IPS DF 6.9 (cell line): ENCODE data around the gene MPV17.
A peak's percentile ranks its signal among the peaks of the same experiment; 100 is the strongest.
"Not testable (repeated sequence)": the region's sequence is repeated elsewhere in the genome, so short reads cannot be mapped to it uniquely, and the experiment has no call there.

Experiments used
- DNase-seq: peaks from one replicate; pipeline ENCODE4 v3.0.0-alpha.2; 2013; ENCODE audit warnings: low read depth, low spot score
- H3K27ac ChIP-seq: one replicate; pipeline ENCODE4 v1.5.1; 2013; ENCODE audit warnings: low read length, control low read depth
- H3K27me3 ChIP-seq: 2 replicates; pipeline ENCODE4 v1.6.1; 2013; ENCODE audit warnings: mild to moderate bottlenecking, low read length; ENCODE audit not compliant: control insufficient read depth, insufficient read depth
- H3K36me3 ChIP-seq: 2 replicates; pipeline ENCODE4 v1.6.1; 2013; ENCODE audit warnings: low read length; ENCODE audit not compliant: control insufficient read depth, insufficient read depth
- H3K4me1 ChIP-seq: 2 replicates; pipeline ENCODE4 v1.6.1; 2013; ENCODE audit warnings: low read length; ENCODE audit not compliant: control insufficient read depth, insufficient read depth
- H3K4me3 ChIP-seq: 2 replicates; pipeline ENCODE4 v1.5.1; 2013; ENCODE audit warnings: mild to moderate bottlenecking, low read length
- H3K9me3 ChIP-seq: 2 replicates; pipeline ENCODE4 v1.6.1; 2013; ENCODE audit warnings: low read length, inconsistent platforms; ENCODE audit not compliant: control insufficient read depth, insufficient read depth
- WGBS: extraction: QIAGEN DNeasy Blood & Tissue Kit; methylation state at CpG from one replicate; pipeline ENCODE4 v1.1.7; 2013; ENCODE audit warnings: mixed read lengths, missing lambda C conversion rate; ENCODE audit not compliant: insufficient read length, insufficient coverage; 5-methylcytosine and 5-hydroxymethylcytosine counted together

Gene MPV17

DNA sequence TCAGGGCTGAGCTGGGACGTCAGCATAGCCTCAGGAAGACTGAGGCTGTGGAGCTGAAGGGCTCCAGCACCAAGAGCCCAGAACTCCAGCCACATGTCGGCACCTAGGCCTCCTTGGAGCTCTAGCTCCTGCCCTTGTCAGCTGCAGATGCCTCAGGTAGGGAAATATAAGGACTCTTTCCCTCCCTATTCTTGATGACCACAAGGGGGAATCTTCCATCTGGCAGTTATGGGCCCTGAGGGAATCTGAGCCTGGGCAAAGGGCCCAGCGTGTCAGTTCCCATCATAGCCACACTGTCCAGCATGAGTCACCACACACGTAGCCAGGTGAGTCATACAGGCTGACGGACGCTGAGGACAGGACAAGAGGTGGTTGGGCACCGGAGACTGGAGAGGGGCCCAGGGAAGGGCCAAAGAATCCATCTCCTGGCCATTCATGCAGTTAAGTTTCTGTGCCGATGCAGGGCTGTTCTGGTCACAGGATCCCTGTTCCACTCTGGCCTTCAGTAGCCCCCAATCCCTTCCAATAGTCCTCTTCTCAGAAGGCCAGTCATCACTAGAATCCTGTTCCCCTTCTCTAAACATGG, 1.8 kb downstream of the MPV17 start:
- H3K4me3 ChIP-seq = no peak overlapping the region
- no peaks in the 10 kb centered on the region for H3K36me3 ChIP-seq
- WGBS = no CpG with 5 or more reads among the region's 8 CpGs
- H3K27me3 ChIP-seq = no peaks in the 10 kb centered on the region
- peaks cover 5% of the 10 kb centered on the region for H3K4me1 ChIP-seq
- DNase-seq = no peak
- H3K9me3 ChIP-seq = no peaks in the 10 kb centered on the region
- H3K27ac ChIP-seq = no peak overlapping the region

DNA sequence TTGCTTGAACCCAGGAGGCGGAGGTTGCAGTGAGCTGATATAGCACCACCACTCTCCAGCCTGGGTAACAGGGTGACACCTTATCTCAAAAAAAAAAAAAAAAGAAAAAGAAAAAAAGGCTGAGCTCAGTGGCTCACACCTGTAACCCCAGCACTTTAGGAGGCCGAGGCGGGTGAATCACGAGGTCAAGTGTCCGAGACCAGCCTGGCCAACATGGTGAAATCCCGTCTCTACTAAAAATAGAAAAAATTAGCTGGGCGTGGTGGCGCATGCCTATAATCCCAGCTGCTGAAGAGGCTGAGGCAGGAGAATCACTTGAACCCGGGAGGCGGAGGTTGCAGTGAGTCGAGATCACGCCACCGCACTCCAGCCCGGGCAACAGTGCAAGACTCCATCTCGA, 3.1 kb downstream of the MPV17 start:
- H3K27me3 ChIP-seq, H3K27ac ChIP-seq, H3K36me3 ChIP-seq, H3K9me3 ChIP-seq, DNase-seq, H3K4me1 ChIP-seq, H3K4me3 ChIP-seq: not testable (repeated sequence)
- WGBS = no CpG with 5 or more reads among the region's 15 CpGs

DNA sequence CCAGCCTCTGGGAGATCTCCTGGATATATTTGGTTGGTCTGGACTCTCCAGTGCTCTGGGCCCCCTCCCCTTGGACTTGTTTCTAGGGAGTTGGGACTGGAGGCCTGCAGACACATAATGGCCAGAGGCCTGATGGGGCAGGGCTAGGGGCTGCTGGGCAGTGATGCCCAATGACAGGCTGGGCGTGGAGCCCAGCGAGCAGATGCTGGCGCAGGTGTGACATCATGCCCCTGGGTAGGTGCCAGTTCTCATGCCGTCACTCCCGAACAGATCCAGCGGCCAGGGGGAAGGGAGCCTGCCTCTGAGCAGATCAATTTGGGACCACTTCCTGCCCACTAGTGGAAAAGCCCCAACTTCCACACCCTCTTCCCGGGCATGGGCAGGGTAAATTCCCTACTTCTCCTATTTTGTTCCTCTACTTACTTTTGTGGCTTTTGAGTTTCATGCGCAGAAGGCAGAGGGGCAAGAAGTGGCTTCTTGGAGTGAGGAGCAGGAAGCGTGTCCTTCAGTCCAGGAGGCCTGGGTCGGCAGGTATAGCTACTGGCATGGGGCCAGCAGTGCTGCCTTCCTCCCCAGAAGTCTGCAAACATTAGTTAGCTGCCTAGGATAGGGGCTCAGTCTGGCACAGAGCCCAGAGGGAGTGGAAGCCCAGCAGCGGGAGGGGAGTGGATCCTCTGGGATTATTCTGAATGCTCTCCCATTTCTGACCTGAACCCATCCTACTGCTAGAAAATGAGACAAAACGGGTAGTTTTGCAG, 6.1 kb downstream of the MPV17 start:
- Histone ChIP-seq H3K36me3 (no peaks in the 10 kb centered on the region), H3K27me3 (no peaks in the 10 kb centered on the region), H3K4me1 (peaks cover 4% of the 10 kb centered on the region), H3K27ac (no peak overlapping the region), H3K4me3 (no peak overlapping the region), H3K9me3 (no peaks in the 10 kb centered on the region)
- no CpG with 5 or more reads among the region's 12 CpGs for WGBS
- no peak for DNase-seq

- Histone ChIP-seq H3K4me3 (no peak overlapping the region), H3K27me3 (no peaks in the 10 kb centered on the region), H3K27ac (no peak overlapping the region), H3K9me3 (no peaks in the 10 kb centered on the region), H3K36me3 (no peaks in the 10 kb centered on the region), H3K4me1 (peaks cover 4% of the 10 kb centered on the region)
- DNase-seq = no peak
- no CpG with 5 or more reads among the region's 8 CpGs for WGBS
Measured at GRCh38 chr2:27315122-27315521, 7.8 kb downstream of the MPV17 start.

- no peak overlapping the region for H3K27ac ChIP-seq
- H3K27me3 ChIP-seq = no peaks in the 10 kb centered on the region
- H3K36me3 ChIP-seq = no peaks in the 10 kb centered on the region
- no peaks in the 10 kb centered on the region for H3K9me3 ChIP-seq
- H3K4me3 ChIP-seq = no peak overlapping the region
- no CpG with 5 or more reads among the region's 9 CpGs for WGBS
- DNase-seq = no peak
- H3K4me1 ChIP-seq = peaks cover 4% of the 10 kb centered on the region
Measured at GRCh38 chr2:27314709-27315108, 8.2 kb downstream of the MPV17 start.

DNA sequence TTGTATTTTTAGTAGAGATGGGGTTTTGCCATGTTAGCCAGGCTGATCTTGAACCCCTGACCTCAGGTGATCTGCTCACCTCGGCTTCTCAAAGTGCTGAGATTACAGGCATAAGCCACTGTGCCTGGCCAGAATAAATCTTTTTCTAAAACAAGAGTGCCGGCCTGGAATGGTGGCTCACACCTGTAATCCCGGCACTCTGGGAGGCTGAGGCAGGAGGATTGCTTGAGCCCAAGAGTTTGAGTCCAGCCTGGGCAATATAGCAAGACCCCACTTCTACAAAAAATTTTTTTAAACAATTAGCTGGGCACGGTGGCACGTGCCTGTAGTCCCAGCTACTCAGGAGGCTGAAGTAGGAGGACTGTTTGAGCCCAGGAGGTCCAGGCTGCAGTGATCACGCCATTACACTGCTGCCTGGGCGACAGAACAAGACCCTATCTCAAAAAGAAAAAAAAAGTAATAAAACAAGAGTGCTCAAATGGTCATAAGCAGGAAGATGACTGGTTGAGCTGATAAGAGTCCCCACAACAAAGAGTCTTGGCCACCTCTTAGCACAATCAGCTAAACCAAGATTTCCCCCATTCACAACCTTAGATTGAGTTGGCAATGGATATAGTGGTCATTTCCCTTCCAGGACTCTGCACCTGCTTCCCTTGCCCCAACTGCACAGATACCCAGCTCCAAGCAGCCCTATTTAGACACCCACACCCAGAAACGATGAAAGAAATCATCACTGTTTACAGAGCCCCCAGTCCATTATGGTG, 8.8 kb downstream of the MPV17 start:
- H3K9me3 ChIP-seq = no peaks in the 10 kb centered on the region
- DNase-seq = no peak
- no peak overlapping the region for H3K27ac ChIP-seq
- peaks cover 4% of the 10 kb centered on the region for H3K4me1 ChIP-seq
- no peaks in the 10 kb centered on the region for H3K27me3 ChIP-seq
- no CpG with 5 or more reads among the region's 8 CpGs for WGBS
- H3K4me3 ChIP-seq = no peak overlapping the region
- H3K36me3 ChIP-seq = no peaks in the 10 kb centered on the region

DNA sequence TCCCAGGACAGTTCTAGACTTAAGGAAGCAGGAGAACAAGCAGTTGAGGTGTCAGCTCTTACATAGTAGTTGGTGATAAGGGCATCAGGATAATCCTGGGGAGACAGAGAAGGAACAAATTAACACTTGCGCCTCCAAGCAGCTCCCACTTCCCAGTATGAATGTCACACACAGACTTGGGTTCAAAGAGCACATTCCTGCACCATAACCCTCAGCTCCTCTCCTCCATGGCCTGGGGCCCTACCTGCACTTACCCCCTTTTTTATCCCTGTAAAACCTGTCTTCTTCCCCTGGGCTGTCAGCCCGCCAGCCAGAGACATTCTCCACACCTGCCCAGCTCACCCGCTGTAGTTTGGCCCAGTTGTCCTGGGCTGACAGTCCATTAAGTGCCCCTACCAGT, 10.7 kb downstream of the MPV17 start:
- Histone ChIP-seq H3K9me3 (no peaks in the 10 kb centered on the region), H3K4me3 (no peak overlapping the region), H3K36me3 (no peaks in the 10 kb centered on the region), H3K27me3 (peaks cover 10% of the 10 kb centered on the region), H3K4me1 (peaks cover 10% of the 10 kb centered on the region), H3K27ac (no peak overlapping the region)
- no CpG with 5 or more reads among the region's 3 CpGs for WGBS
- DNase-seq = no peak

DNA sequence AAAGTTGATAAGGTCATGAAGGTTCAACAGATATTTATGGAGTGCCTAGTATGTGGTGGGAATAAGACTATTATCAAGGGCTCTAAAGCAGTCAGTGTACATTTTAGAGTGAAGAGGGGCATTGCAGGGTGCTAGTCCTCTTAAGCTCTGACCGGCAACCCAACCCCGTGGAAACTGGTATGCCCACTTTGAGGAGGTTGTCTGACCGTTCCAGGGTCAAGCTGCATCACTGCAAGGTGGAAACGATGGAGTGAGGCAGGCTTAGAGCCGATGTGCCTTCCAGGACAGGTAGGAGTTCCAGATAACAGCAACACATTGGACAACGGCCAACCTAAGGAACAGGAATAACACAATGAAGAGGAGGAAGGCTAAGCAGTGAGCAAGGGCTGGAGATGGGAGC, 13.2 kb downstream of the MPV17 start:
- H3K27ac ChIP-seq = no peak overlapping the region
- H3K4me1 ChIP-seq = peaks cover 8% of the 10 kb centered on the region
- no CpG with 5 or more reads among the region's 6 CpGs for WGBS
- no peak for DNase-seq
- H3K4me3 ChIP-seq = no peak overlapping the region
- no peaks in the 10 kb centered on the region for H3K9me3 ChIP-seq
- H3K36me3 ChIP-seq = no peaks in the 10 kb centered on the region
- peaks cover 22% of the 10 kb centered on the region for H3K27me3 ChIP-seq

DNA sequence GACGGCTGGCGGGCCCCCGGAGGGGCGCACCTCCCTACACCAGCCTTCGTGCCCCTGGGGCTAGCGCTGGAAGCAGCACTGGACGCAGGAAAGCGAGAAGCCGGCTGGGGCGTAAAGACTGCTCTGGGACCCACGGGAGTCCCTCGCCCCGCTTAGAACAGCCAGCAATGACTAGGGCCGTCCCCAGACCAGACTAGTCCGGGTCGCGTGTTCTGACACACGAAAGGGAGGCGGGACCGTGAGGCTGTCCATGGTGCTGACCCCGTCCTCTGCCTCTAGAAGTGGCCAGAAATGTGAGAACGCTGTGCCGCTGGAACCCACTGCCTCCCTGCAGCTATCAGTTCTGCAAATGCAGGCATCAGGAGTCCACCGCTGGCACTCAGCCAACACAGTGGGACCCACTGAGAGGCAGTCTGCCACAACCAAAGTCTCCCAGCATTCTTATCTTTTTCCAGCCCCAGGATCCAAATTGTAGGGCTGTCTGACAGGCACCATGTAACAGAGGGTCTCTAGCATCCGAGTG, 14.5 kb downstream of the MPV17 start, which contains the start of gene UCN:
UCN (minus strand) TSS at position 87 of the 523 bp plus-strand sequence. CDS start 550 bp downstream, outside the sequence.
- Histone ChIP-seq H3K27ac (no peak within 1 kb of the TSS), H3K4me3 (peak within 1 kb of the TSS; percentile 18; the same call in 1 of the 2 replicates), H3K27me3 (peaks cover 22% of the 10 kb centered on the region), H3K4me1 (peaks cover 8% of the 10 kb centered on the region), H3K36me3 (no peaks in the 10 kb centered on the region), H3K9me3 (no peaks in the 10 kb centered on the region)
- DNase-seq = no peak
- no CpG with 5 or more reads among the region's 25 CpGs for WGBS

- DNase-seq = no peak
- Histone ChIP-seq H3K36me3 (no peaks in the 10 kb centered on the region), H3K4me3 (peak overlapping the region; percentile 18; the same call in 1 of the 2 replicates), H3K27me3 (peaks cover 22% of the 10 kb centered on the region), H3K27ac (no peak overlapping the region), H3K4me1 (peaks cover 8% of the 10 kb centered on the region), H3K9me3 (no peaks in the 10 kb centered on the region)
- WGBS = no CpG with 5 or more reads among the region's 75 CpGs
Measured at GRCh38 chr2:27307545-27308358, 15.1 kb downstream of the MPV17 start.
